Measurements from ENCODE around the gene INIP. TPM values are rescaled to one million over a fixed set of nuclear protein-coding genes. Genes with fewer than 3 reads are reported as not detected.

INIP gene
- total and polyA plus RNA-seq, 9 of the 15 experiments (the other 6 are each of a cell fraction or from before 2014, with no cell fraction given) = 11.9 to 87.9 (median 37.3) TPM

- TF ChIP-seq ZNF407 (IDR thresholded peaks at IDR 0.05; ENCODE audit: low read depth) (no peak), THRAP3 (IDR thresholded peaks at IDR 0.05; ENCODE audit: borderline replicate concordance) (no peak), HMG20A (CRISPR knock-in tag; conservative IDR thresholded peaks at IDR 0.05) (no peak), FOXM1 (IDR thresholded peaks at IDR 0.05; ENCODE audit: low read depth) (no peak), FOXM1 (CRISPR knock-in tag; IDR thresholded peaks at IDR 0.05; ENCODE audit: low read depth) (no peak), ZBTB26 (CRISPR knock-in tag; IDR thresholded peaks at IDR 0.05) (no peak), ZNF780A (CRISPR knock-in tag; IDR thresholded peaks at IDR 0.05) (no peak), ZNF398 (CRISPR knock-in tag; IDR thresholded peaks at IDR 0.05) (no peak), MCM5 (IDR thresholded peaks at IDR 0.05; ENCODE audit: low read depth) (no peak), MYNN (IDR thresholded peaks at IDR 0.05) (no peak), MYNN (CRISPR knock-in tag; IDR thresholded peaks at IDR 0.05) (no peak), HNRNPLL (IDR thresholded peaks at IDR 0.05; ENCODE audit: low read depth, low read length, poor library complexity, severe bottlenecking) (no peak), TFAM (CRISPR knock-in tag; conservative IDR thresholded peaks at IDR 0.05) (no peak), STAG1 (CRISPR knock-in tag; IDR thresholded peaks at IDR 0.05; ENCODE audit: borderline replicate concordance) (no peak), DEAF1 (CRISPR knock-in tag; IDR thresholded peaks at IDR 0.05) (no peak)
These were observed 32.3 kb upstream of the INIP start, which contains the start of gene SNX30 (continued) for GRCh38 chr9:112750016-112750763.
